ENCODE results near the gene MVB12B.

The MVB12B gene

DNA sequence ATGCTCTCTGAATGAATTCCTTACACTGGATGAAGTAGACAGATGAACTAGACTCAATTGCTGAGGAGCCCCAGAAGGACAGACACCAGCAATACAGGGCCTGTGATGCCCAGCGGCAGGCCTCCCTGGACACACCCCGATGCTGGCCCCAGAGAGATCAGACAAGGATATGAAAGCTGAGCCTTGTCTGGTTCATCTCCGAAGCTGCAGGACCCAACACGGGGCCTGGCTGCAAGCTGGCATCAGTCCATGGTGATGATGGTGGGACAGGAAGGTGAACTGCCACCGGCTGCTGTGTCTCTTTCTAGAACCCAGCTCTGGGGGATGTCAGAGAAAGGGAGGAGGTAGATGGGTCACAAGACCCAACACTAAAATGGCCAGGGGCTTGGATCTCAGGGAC, 183.1 kb downstream of the MVB12B start:
- no peaks in the 10 kb centered on the region for H3K36me3 ChIP-seq (ENCODE audit: low read length)
- H4K20me1 ChIP-seq (ENCODE audit: low read depth, low read length): no peaks in the 10 kb centered on the region
- H3K79me2 ChIP-seq (ENCODE audit: insufficient read depth, low read length): no peaks in the 10 kb centered on the region
- no peaks in the 10 kb centered on the region for H3F3A ChIP-seq (ENCODE audit: insufficient read depth)
- no peak overlapping the region for H2AFZ ChIP-seq (ENCODE audit: low read depth, low read length, severe bottlenecking)
- H3K4me3 ChIP-seq (ENCODE audit: insufficient read depth, low read length, poor library complexity, severe bottlenecking): no peak overlapping the region
- H3K27me3 ChIP-seq (ENCODE audit: low read length): no peaks in the 10 kb centered on the region
- H3K4me2 ChIP-seq (ENCODE audit: low read depth, low read length, poor library complexity, severe bottlenecking): no peak overlapping the region
- H3K9me2 ChIP-seq (replicated peaks; ENCODE audit: insufficient read depth, low read length): no peaks in the 10 kb centered on the region
- no peak overlapping the region for H3K9ac ChIP-seq (ENCODE audit: low read length)
- H3K9me3 ChIP-seq (ENCODE audit: insufficient read depth, low read length): no peaks in the 10 kb centered on the region
- no peak overlapping the region for H3K27ac ChIP-seq (ENCODE audit: low read depth, low read length)
- TF ChIP-seq EZH2phosphoT487 (conservative IDR thresholded peaks at IDR 0.05; ENCODE audit: low read length): no peak
- TF ChIP-seq, protein P1, sequence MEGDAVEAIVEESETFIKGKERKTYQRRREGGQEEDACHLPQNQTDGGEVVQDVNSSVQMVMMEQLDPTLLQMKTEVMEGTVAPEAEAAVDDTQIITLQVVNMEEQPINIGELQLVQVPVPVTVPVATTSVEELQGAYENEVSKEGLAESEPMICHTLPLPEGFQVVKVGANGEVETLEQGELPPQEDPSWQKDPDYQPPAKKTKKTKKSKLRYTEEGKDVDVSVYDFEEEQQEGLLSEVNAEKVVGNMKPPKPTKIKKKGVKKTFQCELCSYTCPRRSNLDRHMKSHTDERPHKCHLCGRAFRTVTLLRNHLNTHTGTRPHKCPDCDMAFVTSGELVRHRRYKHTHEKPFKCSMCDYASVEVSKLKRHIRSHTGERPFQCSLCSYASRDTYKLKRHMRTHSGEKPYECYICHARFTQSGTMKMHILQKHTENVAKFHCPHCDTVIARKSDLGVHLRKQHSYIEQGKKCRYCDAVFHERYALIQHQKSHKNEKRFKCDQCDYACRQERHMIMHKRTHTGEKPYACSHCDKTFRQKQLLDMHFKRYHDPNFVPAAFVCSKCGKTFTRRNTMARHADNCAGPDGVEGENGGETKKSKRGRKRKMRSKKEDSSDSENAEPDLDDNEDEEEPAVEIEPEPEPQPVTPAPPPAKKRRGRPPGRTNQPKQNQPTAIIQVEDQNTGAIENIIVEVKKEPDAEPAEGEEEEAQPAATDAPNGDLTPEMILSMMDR (IDR thresholded peaks at IDR 0.05; ENCODE audit: insufficient read depth, low read length, poor library complexity, severe bottlenecking): no peak

- Histone ChIP-seq H3K9me3 (ENCODE audit: insufficient read depth, low read length) (no peaks in the 10 kb centered on the region), H3K4me3 (ENCODE audit: insufficient read depth, low read length, poor library complexity, severe bottlenecking) (no peak overlapping the region), H3F3A (ENCODE audit: insufficient read depth) (no peaks in the 10 kb centered on the region), H2AFZ (ENCODE audit: low read depth, low read length, severe bottlenecking) (no peak overlapping the region), H3K36me3 (ENCODE audit: low read length) (no peaks in the 10 kb centered on the region), H3K79me2 (ENCODE audit: insufficient read depth, low read length) (no peaks in the 10 kb centered on the region), H3K4me2 (ENCODE audit: low read depth, low read length, poor library complexity, severe bottlenecking) (no peak overlapping the region), H4K20me1 (ENCODE audit: low read depth, low read length) (no peaks in the 10 kb centered on the region), H3K9me2 (replicated peaks; ENCODE audit: insufficient read depth, low read length) (no peaks in the 10 kb centered on the region), H3K27ac (ENCODE audit: low read depth, low read length) (no peak overlapping the region), H3K9ac (ENCODE audit: low read length) (no peak overlapping the region), H3K27me3 (ENCODE audit: low read length) (no peaks in the 10 kb centered on the region)
- TF ChIP-seq EZH2phosphoT487 (conservative IDR thresholded peaks at IDR 0.05; ENCODE audit: low read length): no peak
- TF ChIP-seq, protein P1 (IDR thresholded peaks at IDR 0.05; ENCODE audit: insufficient read depth, low read length, poor library complexity, severe bottlenecking): no peak
Observed at GRCh38 chr9:126510564-126510963, 183.9 kb downstream of the MVB12B start.

DNA sequence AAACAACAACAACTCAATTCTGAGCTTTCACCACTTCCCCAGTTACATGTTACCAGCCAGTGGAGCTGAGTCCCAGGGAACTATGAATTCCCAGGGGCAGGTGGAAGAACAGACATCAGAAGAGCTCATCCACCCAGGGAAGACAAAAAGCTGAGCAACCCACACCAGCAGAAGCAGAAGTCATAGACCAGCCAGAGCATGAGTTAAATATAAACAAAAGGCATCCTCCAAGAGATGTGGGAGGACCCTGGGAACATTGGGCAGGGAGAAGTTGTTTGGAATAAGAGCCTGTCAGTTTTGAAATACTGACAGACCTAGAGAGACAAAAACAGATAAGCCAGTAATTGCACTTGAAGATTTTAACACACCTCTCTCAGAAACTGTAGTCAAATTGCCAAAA, 184.8 kb downstream of the MVB12B start:
- Histone ChIP-seq H3F3A (ENCODE audit: insufficient read depth) (no peaks in the 10 kb centered on the region), H3K36me3 (ENCODE audit: low read length) (no peaks in the 10 kb centered on the region), H3K4me3 (ENCODE audit: insufficient read depth, low read length, poor library complexity, severe bottlenecking) (no peak overlapping the region), H3K9ac (ENCODE audit: low read length) (no peak overlapping the region), H2AFZ (ENCODE audit: low read depth, low read length, severe bottlenecking) (no peak overlapping the region), H3K27ac (ENCODE audit: low read depth, low read length) (no peak overlapping the region), H3K79me2 (ENCODE audit: insufficient read depth, low read length) (no peaks in the 10 kb centered on the region), H4K20me1 (ENCODE audit: low read depth, low read length) (no peaks in the 10 kb centered on the region), H3K4me2 (ENCODE audit: low read depth, low read length, poor library complexity, severe bottlenecking) (no peak overlapping the region), H3K27me3 (ENCODE audit: low read length) (no peaks in the 10 kb centered on the region), H3K9me3 (ENCODE audit: insufficient read depth, low read length) (no peaks in the 10 kb centered on the region), H3K9me2 (replicated peaks; ENCODE audit: insufficient read depth, low read length) (no peaks in the 10 kb centered on the region)
- no peak for TF ChIP-seq EZH2phosphoT487 (conservative IDR thresholded peaks at IDR 0.05; ENCODE audit: low read length)
- TF ChIP-seq, protein P1 (IDR thresholded peaks at IDR 0.05; ENCODE audit: insufficient read depth, low read length, poor library complexity, severe bottlenecking): no peak

Measured in SU-DHL-6 (cell line).